GM18858 (cell line): ENCODE measurements around the gene TTLL12.

Source experiments
- ATAC-seq: cut with Tn5 transposase; IDR thresholded peaks from one replicate; pipeline ENCODE4 v1.9.1; 2021; ENCODE audit not compliant: unreplicated experiment

TTLL12 gene

GRCh38 chr22:43131773-43132501 lies 55.0 kb downstream of the TTLL12 start:
- no peak for ATAC-seq

GRCh38 chr22:43129426-43130425 lies 57.2 kb downstream of the TTLL12 start:
- ATAC-seq: no peak

- no peak for ATAC-seq
These were observed 58.0 kb downstream of the TTLL12 start for GRCh38 chr22:43128928-43129424.

- ATAC-seq: no peak
These were observed 58.8 kb downstream of the TTLL12 start for GRCh38 chr22:43128116-43128515.

- ATAC-seq: no peak
These were observed 59.6 kb downstream of the TTLL12 start for GRCh38 chr22:43127166-43127908.

- no peak for ATAC-seq
These were observed 60.3 kb downstream of the TTLL12 start for GRCh38 chr22:43126501-43127165.

- no peak for ATAC-seq
These were observed 67.9 kb downstream of the TTLL12 start for GRCh38 chr22:43118953-43119458.

GRCh38 chr22:43118024-43118849 lies 68.7 kb downstream of the TTLL12 start:
- ATAC-seq: no peak

GRCh38 chr22:43116932-43117331 lies 70.0 kb downstream of the TTLL12 start:
- no peak for ATAC-seq
